ENCODE data around the gene COL26A1.
"Not testable (repeated sequence)": the region's sequence is repeated elsewhere in the genome, so short reads cannot be mapped to it uniquely, and the experiment has no call there.

COL26A1 gene

GRCh38 chr7:101442426-101443070, 79.9 kb downstream of the COL26A1 start:
- DNase-seq (ENCODE audit: low spot score): no peak

GRCh38 chr7:101450064-101450463, 87.4 kb downstream of the COL26A1 start:
- DNase-seq (ENCODE audit: low spot score): no peak

- DNase-seq (ENCODE audit: low spot score): no peak
These were observed 90.9 kb downstream of the COL26A1 start for GRCh38 chr7:101453617-101454016.

- no peak for DNase-seq (ENCODE audit: low spot score)
These were observed 94.5 kb downstream of the COL26A1 start for GRCh38 chr7:101457001-101457750.

GRCh38 chr7:101465131-101465530, 102.5 kb downstream of the COL26A1 start:
- no peak for DNase-seq (ENCODE audit: low spot score)

- no peak for DNase-seq (ENCODE audit: low spot score)
These were observed 103.0 kb downstream of the COL26A1 start for GRCh38 chr7:101465576-101466196.

- no peak for DNase-seq (ENCODE audit: low spot score)
These were observed 104.2 kb downstream of the COL26A1 start for GRCh38 chr7:101466871-101467270.

- no peak for DNase-seq (ENCODE audit: low spot score)
These were observed 106.0 kb downstream of the COL26A1 start for GRCh38 chr7:101468546-101469275.

GRCh38 chr7:101470668-101471487, 108.2 kb downstream of the COL26A1 start:
- DNase-seq (ENCODE audit: low spot score): no peak

GRCh38 chr7:101474178-101474577, 111.5 kb downstream of the COL26A1 start:
- no peak for DNase-seq (ENCODE audit: low spot score)

GRCh38 chr7:101475691-101476090, 113.0 kb downstream of the COL26A1 start:
- DNase-seq (ENCODE audit: low spot score): not testable (repeated sequence)

- DNase-seq (ENCODE audit: low spot score): no peak
These were observed 116.5 kb downstream of the COL26A1 start for GRCh38 chr7:101479217-101479616.

GRCh38 chr7:101486056-101486432, 123.4 kb downstream of the COL26A1 start:
- not testable (repeated sequence) for DNase-seq (ENCODE audit: low spot score)

GRCh38 chr7:101486433-101487104, 123.9 kb downstream of the COL26A1 start:
- DNase-seq (ENCODE audit: low spot score): no peak

GRCh38 chr7:101487105-101487458, 124.4 kb downstream of the COL26A1 start:
- DNase-seq (ENCODE audit: low spot score): no peak

GRCh38 chr7:101487753-101488152, 125.1 kb downstream of the COL26A1 start:
- no peak for DNase-seq (ENCODE audit: low spot score)

GRCh38 chr7:101488826-101489572, 126.3 kb downstream of the COL26A1 start:
- DNase-seq (ENCODE audit: low spot score): no peak

- DNase-seq (ENCODE audit: low spot score): not testable (repeated sequence)
These were observed 127.8 kb downstream of the COL26A1 start for GRCh38 chr7:101490439-101490838.

GRCh38 chr7:101491442-101491841, 128.8 kb downstream of the COL26A1 start:
- not testable (repeated sequence) for DNase-seq (ENCODE audit: low spot score)

- no peak for DNase-seq (ENCODE audit: low spot score)
These were observed 132.1 kb downstream of the COL26A1 start for GRCh38 chr7:101494602-101495329.
